IMR-90 (cell line): ENCODE measurements around the gene PDCD10. TPM values are rescaled to one million over a fixed set of nuclear protein-coding genes. Genes with fewer than 3 reads are reported as not detected.

Experiments used
- ATAC-seq: fragments of 200-7000 bp; cut with Tn5 transposase; 2 replicates; pipeline ENCODE4 v1.9.1; 2020; ENCODE audit warnings: low read depth, mild to moderate bottlenecking, moderate library complexity
- BruUV-seq: library from RNA; stranded (reverse); fragments of 400-500 nt; replicated peaks from 2 replicates; lab custom pipeline; 2021; lab: Mats Ljungman, UMichigan
- CTCF ChIA-PET: fragments of 300-600 bp; formaldehyde crosslinking; extraction: SDS; loops from one replicate; lab custom pipeline; 2021; ENCODE audit warnings: antibody characterized with exemption; lab: Yijun Ruan, JAX
- POLR2A ChIA-PET: fragments of 300-600 bp; sonication (Branson Sonifier 250); formaldehyde crosslinking; loops from one replicate; lab custom pipeline; 2022; ENCODE audit warnings: antibody characterized with exemption; ENCODE audit not compliant: unreplicated experiment; lab: Charles Lee
- DNase-seq: peaks from one replicate; pipeline ENCODE4 v3.0.0; 2013
- H2AFZ ChIP-seq: replicated peaks from 2 replicates; pipeline ENCODE3; 2013; ENCODE audit warnings: low read length, mild to moderate bottlenecking; ENCODE audit not compliant: poor library complexity
- H2AK5ac ChIP-seq: 2 replicates; pipeline ENCODE4 v1.6.1; 2013; ENCODE audit warnings: low read depth, low read length, inconsistent platforms
- H2AK9ac ChIP-seq: replicated peaks from 2 replicates; pipeline ENCODE3; 2013; ENCODE audit warnings: mild to moderate bottlenecking, low read depth, low read length, moderate library complexity; ENCODE audit not compliant: poor library complexity
- H2BK120ac ChIP-seq: 2 replicates; pipeline ENCODE4 v1.6.1; 2013; ENCODE audit warnings: low read depth, low read length, inconsistent platforms
- H2BK15ac ChIP-seq: 3 replicates; pipeline ENCODE4 v1.6.1; 2013; ENCODE audit warnings: low read depth, low read length, inconsistent platforms
- H2BK20ac ChIP-seq: 2 replicates; pipeline ENCODE4 v1.6.1; 2013; ENCODE audit warnings: low read depth, mild to moderate bottlenecking, inconsistent platforms, low read length, moderate library complexity
- H2BK5ac ChIP-seq: 2 replicates; pipeline ENCODE4 v1.6.1; 2013; ENCODE audit warnings: mild to moderate bottlenecking, low read depth, low read length, inconsistent platforms; ENCODE audit not compliant: poor library complexity, severe bottlenecking
- H3K14ac ChIP-seq: replicated peaks from 2 replicates; pipeline ENCODE4 v1.6.1; 2013; ENCODE audit warnings: low read depth, low read length, inconsistent platforms
- H3K18ac ChIP-seq: 2 replicates; pipeline ENCODE4 v1.6.1; 2013; ENCODE audit warnings: low read depth, low read length, control low read depth
- H3K23ac ChIP-seq: 2 replicates; pipeline ENCODE4 v1.6.1; 2013; ENCODE audit warnings: low read depth, low read length, inconsistent platforms
- H3K27ac ChIP-seq: 2 replicates; pipeline ENCODE4 v1.5.1; 2013; ENCODE audit warnings: mild to moderate bottlenecking, control low read depth, low read length; ENCODE audit not compliant: insufficient read depth
- H3K27me3 ChIP-seq: 2 replicates; pipeline ENCODE4 v1.6.1; 2013; ENCODE audit warnings: low read length; ENCODE audit not compliant: control insufficient read depth, insufficient read depth
- H3K36me3 ChIP-seq: 2 replicates; pipeline ENCODE4 v1.6.1; 2013; ENCODE audit warnings: low read length, mixed read lengths; ENCODE audit not compliant: control insufficient read depth, insufficient read depth
- H3K4ac ChIP-seq: 2 replicates; pipeline ENCODE4 v1.6.1; 2013; ENCODE audit warnings: low read depth, low read length, inconsistent platforms
- H3K4me1 ChIP-seq: 2 replicates; pipeline ENCODE4 v1.6.1; 2013; ENCODE audit warnings: low read length, mixed read lengths; ENCODE audit not compliant: control insufficient read depth, insufficient read depth
- H3K4me2 ChIP-seq: 2 replicates; pipeline ENCODE4 v1.6.1; 2013; ENCODE audit warnings: low read depth, mild to moderate bottlenecking, control low read depth, low read length, moderate library complexity
- H3K4me3 ChIP-seq: 2 replicates; pipeline ENCODE4 v1.5.1; 2013; ENCODE audit warnings: low read depth, mild to moderate bottlenecking, control low read depth, low read length, moderate library complexity; ENCODE audit not compliant: insufficient read depth
- H3K56ac ChIP-seq: 2 replicates; pipeline ENCODE4 v1.6.1; 2013; ENCODE audit warnings: low read length, inconsistent platforms; ENCODE audit not compliant: insufficient read depth; ENCODE audit errors: extremely low read depth
- H3K79me1 ChIP-seq, 2 experiments: 2 replicates each; pipeline ENCODE4 v1.6.1; 2013; ENCODE audit warnings: low read length in 2 of 2, inconsistent platforms in 1 of 2, low read depth in 1 of 2
- H3K9ac ChIP-seq: 2 replicates; pipeline ENCODE4 v1.6.1; 2013; ENCODE audit warnings: low read depth, low read length, control low read depth
- H3K9me1 ChIP-seq: 2 replicates; pipeline ENCODE4 v1.6.1; 2013; ENCODE audit warnings: low read length, inconsistent platforms; ENCODE audit not compliant: insufficient read depth
- H3K9me3 ChIP-seq: 2 replicates; pipeline ENCODE4 v1.6.1; 2013; ENCODE audit warnings: low read length; ENCODE audit not compliant: control insufficient read depth, insufficient read depth
- H4K20me1 ChIP-seq: 2 replicates; pipeline ENCODE4 v1.6.1; 2013; ENCODE audit warnings: low read length, inconsistent platforms; ENCODE audit not compliant: insufficient read depth
- H4K5ac ChIP-seq: 2 replicates; pipeline ENCODE4 v1.6.1; 2013; ENCODE audit warnings: mild to moderate bottlenecking, low read depth, low read length, control low read depth
- H4K8ac ChIP-seq, 2 experiments: 2 replicates each; pipeline ENCODE4 v1.6.1; 2013; ENCODE audit warnings: low read depth in 2 of 2, low read length in 2 of 2, control low read depth in 1 of 2, inconsistent platforms in 1 of 2
- H4K91ac ChIP-seq: 2 replicates; pipeline ENCODE4 v1.6.1; 2013; ENCODE audit warnings: low read depth, low read length, inconsistent platforms; ENCODE audit not compliant: insufficient read depth
- CHD1 ChIP-seq: IDR thresholded peaks from 2 replicates; pipeline ENCODE4 v1.6.1; 2012; ENCODE audit warnings: low read depth, low read length, improper control_type of control experiment
- FOS ChIP-seq: fragments of 150-350 bp; IDR thresholded peaks from 2 replicates; pipeline ENCODE4 v1.6.1; 2016; ENCODE audit warnings: low read depth, low read length
- MAZ ChIP-seq: IDR thresholded peaks from 2 replicates; pipeline ENCODE4 v1.6.1; 2012; ENCODE audit warnings: low read depth, mild to moderate bottlenecking, low read length, improper control_type of control experiment, moderate library complexity, borderline replicate concordance
- MXI1 ChIP-seq: IDR thresholded peaks from 2 replicates; pipeline ENCODE4 v1.6.1; 2012; ENCODE audit warnings: low read depth, mild to moderate bottlenecking, low read length, moderate library complexity, borderline replicate concordance
- NFE2L2 ChIP-seq: fragments of 150-350 bp; IDR thresholded peaks from 2 replicates; pipeline ENCODE4 v1.6.1; 2016; ENCODE audit warnings: low read depth, mild to moderate bottlenecking, low read length
- POLR2A ChIP-seq: IDR thresholded peaks from 2 replicates; pipeline ENCODE4 v1.6.1; 2012; ENCODE audit warnings: mild to moderate bottlenecking, low read depth, low read length
- RCOR1 ChIP-seq: IDR thresholded peaks from 2 replicates; pipeline ENCODE4 v1.6.1; 2012; ENCODE audit warnings: mild to moderate bottlenecking, low read length, improper control_type of control experiment; ENCODE audit not compliant: insufficient replicate concordance
- WGBS, 2 experiments: methylation state at CpG; one replicate each; pipeline versions ENCODE4 v1.1.5 to v1.1.7; 2013; ENCODE audit warnings: missing lambda C conversion rate in 2 of 2; ENCODE audit not compliant: insufficient read length in 1 of 2; ENCODE audit errors: extremely low coverage in 2 of 2; 5-methylcytosine and 5-hydroxymethylcytosine counted together
- dilution Hi-C: fragments of 300-500 bp; cut with HindIII; formaldehyde crosslinking; loops from one replicate; pipeline ENCODE4 v1.14.3; 2018; ENCODE audit warnings: low sequenced_read_pairs; ENCODE audit not compliant: unreplicated experiment
- in situ Hi-C: fragments of 300-500 bp; cut with MboI; formaldehyde crosslinking; loops from 3 replicates; pipeline ENCODE4 v1.14.3; 2019; ENCODE audit warnings: low sequenced_read_pairs, inconsistent platforms, mixed read lengths
- intact Hi-C: fragments of 100-400 bp; cut with micrococcal nuclease; formaldehyde crosslinking; loops from 2 replicates; pipeline ENCODE4 v1.10.0; 2022
- polyA plus RNA-seq, 3 experiments: library from polyadenylated mRNA; depleted of rRNA; stranded (reverse); fragments of >200 nt; gene quantifications; 2 replicates each; pipeline ENCODE4 v1.2.3, GENCODE V29; 2012; ENCODE audit warnings: low replicate concordance in 1 of 3
- total RNA-seq: library from RNA; depleted of rRNA; stranded (reverse); fragments of >200 nt; gene quantifications from 2 replicates; pipeline ENCODE4 v1.2.3, GENCODE V29; 2012
- TF ChIP-seq, protein P1 (sequence below): conservative IDR thresholded peaks from 2 replicates; pipeline ENCODE4 v1.5.1; 2012; ENCODE audit warnings: mild to moderate bottlenecking, low read depth, low read length, improper control_type of control experiment
- TF ChIP-seq, protein P2 (sequence below): fragments of 150-350 bp; IDR thresholded peaks from 2 replicates; pipeline ENCODE4 v1.6.1; 2016; ENCODE audit warnings: low read depth, mild to moderate bottlenecking, low read length, moderate library complexity, borderline replicate concordance

Gene PDCD10
- total and polyA plus RNA-seq, 2 of the 4 experiments (the other 2 are of a cell fraction) = 36.7 to 47.3 TPM

GRCh38 chr3:167662919-167663400 lies 71.7 kb downstream of the PDCD10 start:
- Histone ChIP-seq H3K27ac (no peak overlapping the region), H4K20me1 (no peaks in the 10 kb centered on the region), H3K4me2 (no peak overlapping the region), H3K79me1 (no peaks in the 10 kb centered on the region), H2BK120ac (no peak overlapping the region), H4K5ac (no peak overlapping the region), H3K23ac (no peak overlapping the region), H4K8ac (no peak overlapping the region), H3K56ac (no peak overlapping the region), H3K18ac (no peak overlapping the region), H2BK15ac (no peak overlapping the region), H3K27me3 (no peaks in the 10 kb centered on the region), H3K14ac (no peak overlapping the region), H2AK5ac (no peak overlapping the region), H3K4ac (no peak overlapping the region), H3K9ac (no peak overlapping the region), H2BK20ac (no peak overlapping the region), H3K36me3 (no peaks in the 10 kb centered on the region), H3K9me1 (no peaks in the 10 kb centered on the region), H2AFZ (no peak overlapping the region), H3K4me3 (no peak overlapping the region), H2BK5ac (no peak overlapping the region), H3K9me3 (no peaks in the 10 kb centered on the region), H3K4me1 (no peaks in the 10 kb centered on the region), H2AK9ac (no peak overlapping the region), H4K91ac (no peak overlapping the region)
- intact Hi-C loops (no loop called here), dilution Hi-C loops (no loop called here), in situ Hi-C loops (no loop called here)
- POLR2A ChIA-PET = no interaction called here
- BruUV-seq = no TSS peak
- ATAC-seq = no peak
- TF ChIP-seq POLR2A (no peak), CHD1 (no peak), MXI1 (no peak), MAZ (no peak), FOS (no peak), RCOR1 (no peak), NFE2L2 (no peak)
- TF ChIP-seq, protein P1, sequence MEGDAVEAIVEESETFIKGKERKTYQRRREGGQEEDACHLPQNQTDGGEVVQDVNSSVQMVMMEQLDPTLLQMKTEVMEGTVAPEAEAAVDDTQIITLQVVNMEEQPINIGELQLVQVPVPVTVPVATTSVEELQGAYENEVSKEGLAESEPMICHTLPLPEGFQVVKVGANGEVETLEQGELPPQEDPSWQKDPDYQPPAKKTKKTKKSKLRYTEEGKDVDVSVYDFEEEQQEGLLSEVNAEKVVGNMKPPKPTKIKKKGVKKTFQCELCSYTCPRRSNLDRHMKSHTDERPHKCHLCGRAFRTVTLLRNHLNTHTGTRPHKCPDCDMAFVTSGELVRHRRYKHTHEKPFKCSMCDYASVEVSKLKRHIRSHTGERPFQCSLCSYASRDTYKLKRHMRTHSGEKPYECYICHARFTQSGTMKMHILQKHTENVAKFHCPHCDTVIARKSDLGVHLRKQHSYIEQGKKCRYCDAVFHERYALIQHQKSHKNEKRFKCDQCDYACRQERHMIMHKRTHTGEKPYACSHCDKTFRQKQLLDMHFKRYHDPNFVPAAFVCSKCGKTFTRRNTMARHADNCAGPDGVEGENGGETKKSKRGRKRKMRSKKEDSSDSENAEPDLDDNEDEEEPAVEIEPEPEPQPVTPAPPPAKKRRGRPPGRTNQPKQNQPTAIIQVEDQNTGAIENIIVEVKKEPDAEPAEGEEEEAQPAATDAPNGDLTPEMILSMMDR = no peak
- TF ChIP-seq, protein P2, sequence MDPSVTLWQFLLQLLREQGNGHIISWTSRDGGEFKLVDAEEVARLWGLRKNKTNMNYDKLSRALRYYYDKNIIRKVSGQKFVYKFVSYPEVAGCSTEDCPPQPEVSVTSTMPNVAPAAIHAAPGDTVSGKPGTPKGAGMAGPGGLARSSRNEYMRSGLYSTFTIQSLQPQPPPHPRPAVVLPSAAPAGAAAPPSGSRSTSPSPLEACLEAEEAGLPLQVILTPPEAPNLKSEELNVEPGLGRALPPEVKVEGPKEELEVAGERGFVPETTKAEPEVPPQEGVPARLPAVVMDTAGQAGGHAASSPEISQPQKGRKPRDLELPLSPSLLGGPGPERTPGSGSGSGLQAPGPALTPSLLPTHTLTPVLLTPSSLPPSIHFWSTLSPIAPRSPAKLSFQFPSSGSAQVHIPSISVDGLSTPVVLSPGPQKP = no peak
- no peak for DNase-seq
- WGBS, 2 experiments = 60% methylated on average over 2 of the region's 5 CpGs; no CpG with 5 or more reads in 1 of the 2 experiments
- CTCF ChIA-PET = no interaction called here
